Measurements from ENCODE around the gene ZFP30. TPM values are rescaled to one million over a fixed set of nuclear protein-coding genes. Genes with fewer than 3 reads are reported as not detected.
A peak's percentile ranks its signal among the peaks of the same experiment; 100 is the strongest.
"Not testable (repeated sequence)": the region's sequence is repeated elsewhere in the genome, so short reads cannot be mapped to it uniquely, and the experiment has no call there.

ZFP30 gene
- total RNA-seq, 1 experiment from 2014 or later: 15.5 TPM

DNA sequence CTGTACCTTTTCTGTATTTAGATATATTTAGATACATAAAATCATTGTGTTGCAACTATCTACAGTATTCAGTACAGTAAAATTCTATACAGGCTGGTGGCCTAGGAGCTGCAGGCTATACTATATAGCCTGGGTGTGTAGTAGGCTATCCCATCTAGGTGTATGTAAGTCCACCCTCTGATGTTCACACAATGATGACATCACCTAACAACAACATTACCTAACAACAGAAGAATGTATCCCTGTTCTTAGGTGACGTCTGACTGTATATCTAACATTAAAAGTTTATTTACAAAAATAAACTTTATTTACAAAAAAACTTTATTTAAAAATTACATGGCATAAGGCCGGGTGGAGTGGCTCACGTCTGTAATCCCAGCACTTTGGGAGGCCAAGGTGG, 28.3 kb upstream of the ZFP30 start:
- Histone ChIP-seq H3K4me1 (no peaks in the 10 kb centered on the region), H3K36me3 (ENCODE audit: control insufficient read depth, insufficient read depth, low read length) (no peaks in the 10 kb centered on the region), H3K27me3 (replicated peaks; ENCODE audit: control insufficient read depth, insufficient read depth, low read length) (no peaks in the 10 kb centered on the region), H3K9me3 (peaks cover 11% of the 10 kb centered on the region), H3K4me3 (ENCODE audit: low read depth, low read length) (no peak overlapping the region)
- H3K4me1 Mint-ChIP-seq (ENCODE audit: low read depth, unreplicated experiment): no peaks in the 10 kb centered on the region
- no peak overlapping the region for H3K4me3 Mint-ChIP-seq (ENCODE audit: unreplicated experiment)
- H3K27me3 Mint-ChIP-seq (ENCODE audit: insufficient read depth, unreplicated experiment): no peaks in the 10 kb centered on the region
- BruUV-seq (replicated peaks): no TSS peak
- H3K9me3 Mint-ChIP-seq (ENCODE audit: unreplicated experiment): peaks cover 20% of the 10 kb centered on the region
- H3K36me3 Mint-ChIP-seq (ENCODE audit: insufficient read depth, unreplicated experiment): no peaks in the 10 kb centered on the region
- ChIA-PET POLR2A (no interaction called here), CTCF (no interaction called here)
- H3K27ac Mint-ChIP-seq (ENCODE audit: unreplicated experiment): no peak overlapping the region
- intact Hi-C loops (cut with micrococcal nuclease; ENCODE audit: unreplicated experiment): no loop called here
- no peak for TF ChIP-seq CTCF (IDR thresholded peaks at IDR 0.05; ENCODE audit: insufficient read depth in 1 of 2, low read depth in 1 of 2, low read length in 1 of 2, severe bottlenecking in 1 of 2, unreplicated experiment in 1 of 2)
- DNase-seq: no peak

GRCh38 chr19:37669450-37669914, 14.2 kb upstream of the ZFP30 start:
- H3K9me3 ChIP-seq: peaks cover 60% of the 10 kb centered on the region
- Mint-ChIP-seq H3K36me3 (ENCODE audit: insufficient read depth, unreplicated experiment) (no peaks in the 10 kb centered on the region), H3K4me3 (ENCODE audit: unreplicated experiment) (no peak overlapping the region), H3K27me3 (ENCODE audit: insufficient read depth, unreplicated experiment) (no peaks in the 10 kb centered on the region), H3K9me3 (ENCODE audit: unreplicated experiment) (peaks cover 49% of the 10 kb centered on the region), H3K27ac (ENCODE audit: unreplicated experiment) (no peak overlapping the region), H3K4me1 (ENCODE audit: low read depth, unreplicated experiment) (no peaks in the 10 kb centered on the region)
- no TSS peak for BruUV-seq (replicated peaks)
- TF ChIP-seq CTCF (IDR thresholded peaks at IDR 0.05; ENCODE audit: insufficient read depth in 1 of 2, low read depth in 1 of 2, low read length in 1 of 2, severe bottlenecking in 1 of 2, unreplicated experiment in 1 of 2): no peak
- ChIA-PET POLR2A (no interaction called here), CTCF (no interaction called here)
- no peak overlapping the region for H3K4me3 ChIP-seq (ENCODE audit: low read depth, low read length)
- intact Hi-C loops (cut with micrococcal nuclease; ENCODE audit: unreplicated experiment): no loop called here
- no peaks in the 10 kb centered on the region for H3K27me3 ChIP-seq (replicated peaks; ENCODE audit: control insufficient read depth, insufficient read depth, low read length)
- H3K36me3 ChIP-seq (ENCODE audit: control insufficient read depth, insufficient read depth, low read length): no peaks in the 10 kb centered on the region
- DNase-seq: no peak
- no peaks in the 10 kb centered on the region for H3K4me1 ChIP-seq

DNA sequence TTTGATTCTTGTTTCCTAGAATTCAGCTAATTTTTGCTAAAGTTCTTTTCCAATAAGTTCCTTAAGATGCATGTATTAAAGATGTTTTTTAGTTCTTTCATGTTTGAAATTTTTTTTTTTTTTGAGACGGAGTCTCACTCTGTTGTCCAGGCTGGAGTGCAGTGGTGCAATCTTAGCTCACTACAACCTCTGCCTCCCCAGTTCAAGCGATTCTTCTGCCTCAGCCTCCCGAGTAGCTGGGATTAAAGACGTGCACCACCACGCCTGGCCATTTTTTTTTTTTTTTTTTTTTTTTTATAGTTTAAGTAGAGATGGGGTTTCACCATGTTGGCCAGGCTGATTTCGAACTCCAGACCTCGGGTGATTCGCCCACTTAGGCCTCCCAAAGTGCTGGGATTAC, 1.9 kb upstream of the ZFP30 start:
- H3K36me3 ChIP-seq (ENCODE audit: control insufficient read depth, insufficient read depth, low read length); H3K27me3 Mint-ChIP-seq (ENCODE audit: insufficient read depth, unreplicated experiment); CTCF ChIA-PET; POLR2A ChIA-PET; H3K4me3 ChIP-seq (ENCODE audit: low read depth, low read length); BruUV-seq (replicated peaks); H3K4me1 ChIP-seq; DNase-seq; H3K27me3 ChIP-seq (replicated peaks; ENCODE audit: control insufficient read depth, insufficient read depth, low read length); H3K27ac Mint-ChIP-seq (ENCODE audit: unreplicated experiment): not testable (repeated sequence)
- H3K9me3 Mint-ChIP-seq (ENCODE audit: unreplicated experiment): peaks cover 16% of the 10 kb centered on the region
- intact Hi-C loops (cut with micrococcal nuclease; ENCODE audit: unreplicated experiment): loop anchor here (5.0 kb wide), 1 partner anchor 440 kb away; the partner anchor contains the start of gene ZNF383
- peaks cover 18% of the 10 kb centered on the region for H3K36me3 Mint-ChIP-seq (ENCODE audit: insufficient read depth, unreplicated experiment)
- H3K4me3 Mint-ChIP-seq (ENCODE audit: unreplicated experiment): peak overlapping the region; percentile 84
- H3K9me3 ChIP-seq: peaks cover 10% of the 10 kb centered on the region; the same call in 1 of the 2 replicates
- H3K4me1 Mint-ChIP-seq (ENCODE audit: low read depth, unreplicated experiment): peaks cover 20% of the 10 kb centered on the region

Measured in Caco-2 (cell line).